SK-N-MC (cell line): ENCODE measurements around the gene ACER1.

Experiments used
- EZH2 ChIP-seq: fragments of 200-600 bp; sonication (generic); IDR thresholded peaks from one replicate; pipeline ENCODE4 v1.6.1; 2017; ENCODE audit warnings: antibody characterized with exemption
- FOXP2 ChIP-seq: optimal IDR thresholded peaks from 2 replicates; pipeline ENCODE3; 2011; ENCODE audit warnings: mild to moderate bottlenecking, moderate library complexity; ENCODE audit not compliant: insufficient read depth; ENCODE audit errors: extremely low read length, control extremely low read depth
- POLR2AphosphoS5 ChIP-seq: IDR thresholded peaks from 2 replicates; pipeline ENCODE4 v1.6.1; 2012; ENCODE audit warnings: mild to moderate bottlenecking, low read depth, low read length, borderline replicate concordance

GRCh38 chr19:6269101-6269886, 64.1 kb downstream of the ACER1 start:
- TF ChIP-seq EZH2 (no peak), POLR2AphosphoS5 (no peak), FOXP2 (no peak)
